Ascending aorta (tissue), 2 donors: Measurements from ENCODE around the gene NAA30. TPM values are rescaled to one million over a fixed set of nuclear protein-coding genes. Genes with fewer than 3 reads are reported as not detected.
"Not testable (repeated sequence)": the region's sequence is repeated elsewhere in the genome, so short reads cannot be mapped to it uniquely, and the experiment has no call there.

Source experiments
- DNase-seq, 2 donors: peaks; one replicate each; pipeline ENCODE4 v3.0.0-alpha.2; 2019; ENCODE audit warnings: low spot score in 2 of 2
- H3K27ac ChIP-seq, 2 donors: fragments of 200-600 bp; sonication (generic); one replicate each; pipeline ENCODE4 v1.5.1; 2016 to 2017; ENCODE audit warnings: mild to moderate bottlenecking in 1 of 2
- H3K27me3 ChIP-seq: fragments of 200-600 bp; sonication (generic); one replicate; pipeline ENCODE4 v1.5.1; 2017
- H3K36me3 ChIP-seq, 2 donors: fragments of 200-600 bp; sonication (generic); one replicate each; pipeline ENCODE4 v1.5.1; 2016
- H3K4me1 ChIP-seq, 2 donors: fragments of 200-600 bp; sonication (generic); one replicate each; pipeline ENCODE4 v1.5.1; 2016 to 2017; ENCODE audit warnings: mild to moderate bottlenecking in 1 of 2
- H3K4me3 ChIP-seq, 2 donors: fragments of 200-600 bp; sonication (generic); one replicate each; pipeline ENCODE4 v1.5.1; 2016 to 2017; ENCODE audit warnings: mild to moderate bottlenecking in 1 of 2
- H3K9me3 ChIP-seq, 2 donors: fragments of 200-600 bp; sonication (generic); one replicate each; pipeline ENCODE4 v1.5.1; 2016
- CTCF ChIP-seq, 3 experiments: fragments of 200-600 bp in 2 of 3; fragments of 450-650 bp in 1 of 3; sonication (generic) in 2 of 3; IDR thresholded peaks; one replicate each; pipeline ENCODE4 v1.5.1; 2016 to 2019; ENCODE audit warnings: antibody characterized with exemption in 3 of 3, mild to moderate bottlenecking in 1 of 3, moderate library complexity in 1 of 3
- intact Hi-C: fragments of 100-400 bp; cut with DNase I; formaldehyde crosslinking; loops from one replicate; pipeline ENCODE4 v1.15.1; 2023
- total RNA-seq: library from RNA; depleted of rRNA; stranded (reverse); fragments of >200 nt; gene quantifications from one replicate; pipeline ENCODE4 v1.1.0, GENCODE V29; 2016

Gene NAA30
- total RNA-seq, 1 donor from 2014 or later: 6.2 TPM

- no peak for TF ChIP-seq CTCF (IDR thresholded peaks at IDR 0.05)
- no peak for DNase-seq
- no peaks in the 10 kb centered on the region for H3K36me3 ChIP-seq
- intact Hi-C loops: no loop called here
- H3K4me3 ChIP-seq: no peak overlapping the region
- H3K4me1 ChIP-seq: no peaks in the 10 kb centered on the region
- no peaks in the 10 kb centered on the region for H3K27me3 ChIP-seq
- H3K9me3 ChIP-seq: no peaks in the 10 kb centered on the region
- H3K27ac ChIP-seq: no peak overlapping the region
Observed at GRCh38 chr14:57355081-57355800, 35.1 kb upstream of the NAA30 start.

GRCh38 chr14:57362361-57362760, 28.0 kb upstream of the NAA30 start:
- no peaks in the 10 kb centered on the region for H3K27me3 ChIP-seq
- no peak for DNase-seq
- H3K27ac ChIP-seq: no peak overlapping the region
- intact Hi-C loops: no loop called here
- H3K4me1 ChIP-seq: no peaks in the 10 kb centered on the region
- no peak overlapping the region for H3K4me3 ChIP-seq
- no peak for TF ChIP-seq CTCF (IDR thresholded peaks at IDR 0.05)
- H3K36me3 ChIP-seq: no peaks in the 10 kb centered on the region
- H3K9me3 ChIP-seq: no peaks in the 10 kb centered on the region

- Histone ChIP-seq H3K27ac (no peak overlapping the region), H3K4me3 (no peak overlapping the region), H3K9me3 (no peaks in the 10 kb centered on the region), H3K27me3 (no peaks in the 10 kb centered on the region), H3K4me1 (no peaks in the 10 kb centered on the region), H3K36me3 (no peaks in the 10 kb centered on the region)
- intact Hi-C loops: no loop called here
- TF ChIP-seq CTCF (IDR thresholded peaks at IDR 0.05): no peak
- DNase-seq: no peak
Observed at GRCh38 chr14:57364659-57365450, 25.5 kb upstream of the NAA30 start.

- DNase-seq, H3K36me3 ChIP-seq, intact Hi-C loops, H3K27me3 ChIP-seq, H3K27ac ChIP-seq, H3K9me3 ChIP-seq, H3K4me3 ChIP-seq, H3K4me1 ChIP-seq: not testable (repeated sequence)
Observed at GRCh38 chr14:57370187-57370586, 20.2 kb upstream of the NAA30 start.

- no peaks in the 10 kb centered on the region for H3K27me3 ChIP-seq
- H3K4me3 ChIP-seq: no peak overlapping the region
- H3K27ac ChIP-seq: no peak overlapping the region
- H3K36me3 ChIP-seq: no peaks in the 10 kb centered on the region
- no peak for DNase-seq
- intact Hi-C loops: no loop called here
- no peaks in the 10 kb centered on the region for H3K9me3 ChIP-seq
- H3K4me1 ChIP-seq: no peaks in the 10 kb centered on the region
- TF ChIP-seq CTCF (IDR thresholded peaks at IDR 0.05): no peak
Observed at GRCh38 chr14:57371013-57371412, 19.4 kb upstream of the NAA30 start.

- no peaks in the 10 kb centered on the region for H3K4me1 ChIP-seq
- no peaks in the 10 kb centered on the region for H3K9me3 ChIP-seq
- H3K27ac ChIP-seq: no peak overlapping the region
- DNase-seq: no peak
- no peak overlapping the region for H3K4me3 ChIP-seq
- no peak for TF ChIP-seq CTCF (IDR thresholded peaks at IDR 0.05)
- no peaks in the 10 kb centered on the region for H3K27me3 ChIP-seq
- no peaks in the 10 kb centered on the region for H3K36me3 ChIP-seq
- intact Hi-C loops: no loop called here
Observed at GRCh38 chr14:57375156-57375555, 15.2 kb upstream of the NAA30 start.
